GM08714 (cell line): ENCODE results near the gene CLEC18B.
"Not testable (repeated sequence)": the region's sequence is repeated elsewhere in the genome, so short reads cannot be mapped to it uniquely, and the experiment has no call there.

Experiments used
- H3K4me3 ChIP-seq: fragments of 200-500 bp; sonication (Bioruptor generic); 2 replicates; pipeline ENCODE4 v1.5.1; 2014; ENCODE audit warnings: mild to moderate bottlenecking, low read length, inconsistent platforms
- ZNF274 ChIP-seq: IDR thresholded peaks from 2 replicates; pipeline ENCODE4 v1.6.1; 2012; ENCODE audit warnings: mild to moderate bottlenecking, low read depth, low read length

Gene CLEC18B

DNA sequence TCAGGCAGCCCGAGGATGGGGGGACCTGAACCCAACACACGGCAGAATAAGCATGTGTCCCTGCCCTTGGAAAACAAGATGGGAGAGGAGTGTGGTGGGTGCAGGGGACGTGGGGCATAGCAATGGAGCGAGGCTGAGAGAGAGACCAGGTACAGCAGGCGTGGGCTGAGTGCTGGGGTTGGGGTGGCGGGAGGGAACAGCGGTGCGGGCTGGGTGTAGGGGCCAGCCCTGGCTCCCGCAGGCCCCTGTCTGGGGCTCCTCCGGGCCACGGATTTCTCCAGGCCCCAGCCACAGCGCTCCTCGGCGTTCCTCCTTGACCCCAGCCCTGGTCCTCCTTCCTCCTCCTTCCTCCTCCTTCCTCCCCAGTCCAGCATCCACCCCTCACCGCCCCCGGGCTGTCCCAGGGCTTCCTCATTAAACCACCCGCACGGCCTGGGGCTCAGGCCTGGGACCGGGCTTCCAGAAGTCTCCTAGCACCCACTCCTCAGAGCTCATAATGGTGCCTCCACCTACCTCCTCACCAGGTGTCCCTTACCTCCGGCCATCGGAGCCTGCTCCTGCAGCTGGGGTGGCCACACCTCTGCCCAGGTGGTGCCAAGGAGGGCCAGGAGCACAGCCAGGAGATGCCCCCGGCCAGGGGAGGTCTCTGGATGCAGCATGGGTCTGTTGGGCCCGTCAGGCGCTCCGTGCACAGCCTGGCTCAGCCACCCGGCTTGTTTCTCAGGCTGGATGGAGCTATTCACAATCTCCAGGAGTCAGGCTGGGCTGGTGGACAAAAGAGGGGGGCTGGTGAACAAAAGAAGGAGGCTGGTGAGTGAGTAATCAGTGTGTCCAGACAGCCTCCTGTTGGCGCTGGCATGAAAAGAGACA lies at the start of gene CLEC18B:
CLEC18B (minus strand) TSS at position 867 of the 870 bp plus-strand sequence; CDS start at position 659, 208 bp downstream.
- not testable (repeated sequence) for H3K4me3 ChIP-seq

DNA sequence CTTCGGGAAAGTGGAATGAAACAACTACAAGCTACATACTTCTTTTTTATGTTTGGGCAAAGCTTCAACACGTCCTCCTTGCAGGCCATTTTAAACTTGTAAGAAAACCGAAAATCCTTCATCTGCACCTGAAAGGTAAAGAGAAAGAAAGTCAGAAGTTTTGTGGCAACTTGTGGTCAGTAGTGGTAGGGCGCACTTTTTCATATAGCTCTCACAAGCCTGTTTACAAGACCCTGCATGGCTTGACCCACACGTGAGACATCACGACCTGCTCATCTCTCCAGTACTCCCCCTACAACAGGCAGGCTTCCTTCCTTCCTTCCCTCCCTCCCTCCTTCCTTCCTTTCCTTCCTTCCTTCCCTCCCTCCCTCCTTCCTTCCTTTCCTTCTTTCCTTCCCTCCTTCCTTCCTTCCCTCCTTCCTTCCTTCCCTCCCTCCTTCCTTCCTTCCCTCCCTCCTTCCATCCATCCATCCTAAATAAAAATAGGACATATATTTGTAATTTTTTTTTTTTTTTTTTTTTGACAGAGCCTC lies 48.7 kb upstream of the CLEC18B start:
- no peak overlapping the region for H3K4me3 ChIP-seq
- TF ChIP-seq ZNF274 = no peak

DNA sequence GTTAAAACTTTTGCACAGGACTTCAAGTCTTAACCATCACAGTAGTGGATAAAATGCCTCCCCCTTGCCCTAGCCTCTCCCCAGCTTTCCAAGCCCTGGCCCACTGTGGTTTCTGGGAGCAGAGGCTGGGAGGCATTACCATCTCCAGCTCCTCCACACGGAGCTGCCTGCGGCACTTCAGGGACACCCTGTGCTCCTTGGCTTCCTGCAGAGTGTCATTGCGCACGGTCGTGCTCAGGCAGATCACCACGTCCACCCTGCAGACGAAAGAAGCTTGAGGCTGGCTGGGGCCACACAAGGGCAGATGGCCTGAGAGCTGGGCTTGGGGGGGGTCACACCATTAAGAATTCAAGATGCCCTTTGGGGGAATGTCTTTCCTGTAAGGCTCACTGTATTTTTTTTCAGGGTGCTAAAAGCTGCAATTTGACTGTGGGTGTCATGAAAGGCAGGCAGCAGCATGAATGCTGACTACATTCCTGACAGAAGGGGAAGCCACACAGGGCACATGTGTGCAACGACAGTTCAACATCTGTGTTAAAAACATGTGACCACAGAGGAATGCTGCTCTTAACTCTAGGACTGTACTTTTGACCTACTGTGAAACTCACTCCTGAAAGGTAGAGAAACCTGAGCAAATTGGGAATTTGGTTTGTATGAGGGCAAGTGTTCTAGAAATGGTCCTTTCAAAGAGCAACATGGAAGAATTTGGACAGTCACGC lies 47.7 kb upstream of the CLEC18B start:
- no peak overlapping the region for H3K4me3 ChIP-seq
- TF ChIP-seq ZNF274 = no peak

DNA sequence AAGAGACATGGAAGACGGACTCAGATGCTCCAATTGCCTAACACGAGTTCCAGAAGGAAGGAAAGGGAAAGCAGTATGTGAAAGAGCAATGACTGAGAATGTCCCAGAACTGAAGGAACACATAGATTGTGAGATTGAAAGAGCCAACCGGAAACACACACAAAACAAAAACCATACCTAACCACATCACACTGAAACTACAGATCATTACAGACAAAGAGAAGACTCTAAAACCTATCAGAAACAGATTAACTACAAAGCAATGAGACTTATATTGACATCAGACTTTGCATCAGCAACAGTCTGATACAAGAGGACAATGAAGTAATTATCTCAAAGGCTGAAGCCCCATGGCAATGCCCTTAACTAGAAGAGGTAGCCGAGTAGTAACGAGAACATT lies 45.6 kb upstream of the CLEC18B start:
- no peak overlapping the region for H3K4me3 ChIP-seq
- TF ChIP-seq ZNF274 = no peak

DNA sequence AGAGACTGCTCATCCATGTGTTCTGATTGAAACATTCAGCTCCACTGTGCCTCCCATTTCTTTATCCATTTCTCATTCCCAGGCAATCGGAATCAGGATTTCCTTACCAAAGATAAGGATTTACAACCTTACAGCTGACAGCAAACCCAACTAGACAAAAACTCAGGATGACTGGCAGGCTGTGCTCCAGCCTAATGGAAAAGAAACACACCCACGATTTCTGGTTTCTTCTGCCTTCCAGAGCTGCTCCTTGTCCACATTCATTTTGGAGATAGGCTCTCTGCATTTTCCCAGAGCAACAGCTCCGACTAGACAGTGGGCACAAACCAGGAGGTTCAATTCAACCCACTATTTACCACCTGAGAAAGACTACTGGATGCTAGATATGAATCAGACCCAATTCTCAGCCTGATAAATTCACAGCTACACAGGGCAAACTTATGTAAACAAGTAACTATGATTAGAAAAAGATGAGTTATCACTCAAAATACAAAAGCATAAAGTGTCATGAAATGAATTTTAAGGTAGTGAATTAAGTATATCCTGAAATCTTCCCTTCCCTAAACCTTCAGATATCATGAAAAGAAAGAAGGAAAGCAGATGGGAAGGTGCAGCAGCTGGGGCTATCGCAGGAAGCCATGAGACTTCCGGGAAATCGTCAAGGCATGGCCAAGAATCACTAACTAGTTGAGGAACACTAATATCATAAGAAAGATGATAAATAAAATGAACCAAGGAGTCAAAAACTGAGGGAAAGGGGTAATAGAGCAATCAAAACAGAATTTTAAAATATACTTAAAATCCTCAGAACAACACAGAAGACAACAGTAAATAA lies 44.8 kb upstream of the CLEC18B start:
- no peak for TF ChIP-seq ZNF274
- H3K4me3 ChIP-seq = no peak overlapping the region

DNA sequence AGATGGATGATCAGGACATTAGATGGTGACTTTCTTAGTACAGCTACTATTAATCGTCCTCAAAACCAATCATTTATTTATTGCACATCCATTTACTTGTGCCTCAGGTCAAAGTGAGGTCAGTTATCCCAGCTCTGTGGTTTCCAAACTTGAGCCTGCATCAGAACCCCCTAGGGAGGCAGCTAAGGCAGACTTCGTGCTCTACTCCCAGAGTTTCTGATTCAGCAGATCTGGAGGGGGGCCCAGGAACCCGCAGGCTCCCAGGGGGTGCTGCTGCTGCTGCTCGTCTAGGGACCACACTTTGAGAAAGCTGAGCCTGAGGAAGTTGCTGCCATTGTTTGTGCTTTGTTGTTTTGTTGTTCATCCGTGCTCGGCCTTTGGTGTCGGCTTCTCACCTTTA lies 44.0 kb upstream of the CLEC18B start:
- TF ChIP-seq ZNF274 = no peak

DNA sequence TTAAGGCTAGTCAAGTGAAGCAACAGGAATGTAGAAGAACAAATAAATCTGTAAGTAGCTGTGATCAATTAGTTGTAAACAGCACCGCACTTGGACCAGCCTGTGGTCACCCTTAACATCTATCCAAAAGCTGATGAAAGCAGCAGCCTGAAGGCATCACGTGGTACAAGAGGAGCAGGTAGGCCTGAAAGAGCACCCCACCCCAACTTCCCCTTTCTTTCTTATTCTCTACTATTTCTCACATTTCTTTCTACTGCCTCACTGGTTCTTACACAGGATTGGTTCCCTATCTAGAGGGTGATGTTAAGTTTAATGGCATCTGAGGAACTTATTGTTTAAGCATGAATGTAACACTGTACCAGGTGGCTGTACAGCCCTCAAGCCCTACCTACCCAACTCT lies 42.6 kb upstream of the CLEC18B start:
- no peak overlapping the region for H3K4me3 ChIP-seq

More for the DNA sequence above, 44.0 kb upstream of the CLEC18B start:
- no peak overlapping the region for H3K4me3 ChIP-seq

DNA sequence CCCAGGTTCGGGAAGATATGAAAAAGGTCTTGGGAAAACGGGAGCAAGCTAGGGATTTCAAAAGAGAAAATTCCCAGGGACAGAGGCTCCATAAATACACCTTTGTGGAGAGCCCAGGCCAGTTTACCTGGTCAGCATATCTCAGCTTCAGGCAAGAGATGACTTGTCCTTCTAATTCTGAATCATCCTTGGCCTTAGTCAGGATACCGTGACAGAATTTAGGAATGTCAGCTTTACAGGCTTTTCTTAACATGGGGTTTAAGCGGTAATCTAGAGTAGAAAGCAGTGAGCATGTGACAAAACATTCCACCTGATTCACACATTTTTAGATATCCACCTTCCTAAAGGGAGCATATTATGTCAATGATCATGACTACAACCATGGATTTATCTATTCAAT lies 41.1 kb upstream of the CLEC18B start:
- H3K4me3 ChIP-seq = no peak overlapping the region
- no peak for TF ChIP-seq ZNF274

More for the DNA sequence above, 42.6 kb upstream of the CLEC18B start:
- no peak for TF ChIP-seq ZNF274

DNA sequence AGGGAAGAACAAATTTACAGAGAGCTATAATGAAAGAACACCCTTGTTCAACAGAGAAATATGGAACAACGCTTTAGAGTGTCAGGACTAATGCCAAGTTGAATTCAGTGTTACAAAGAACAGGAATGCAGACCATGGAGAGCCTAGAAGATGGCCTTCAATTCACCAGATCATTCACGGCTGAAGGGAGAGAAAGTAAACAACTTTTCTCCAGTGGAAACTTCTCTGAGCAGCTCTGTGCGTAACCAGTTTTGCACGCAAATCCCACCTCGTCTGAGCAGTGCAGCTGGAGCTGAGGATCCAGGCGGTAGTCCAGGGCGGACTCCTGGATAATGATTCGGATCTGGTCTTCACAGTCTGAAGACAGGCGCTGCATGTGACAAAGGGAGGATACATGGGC lies 40.5 kb upstream of the CLEC18B start:
- no peak overlapping the region for H3K4me3 ChIP-seq
- no peak for TF ChIP-seq ZNF274

DNA sequence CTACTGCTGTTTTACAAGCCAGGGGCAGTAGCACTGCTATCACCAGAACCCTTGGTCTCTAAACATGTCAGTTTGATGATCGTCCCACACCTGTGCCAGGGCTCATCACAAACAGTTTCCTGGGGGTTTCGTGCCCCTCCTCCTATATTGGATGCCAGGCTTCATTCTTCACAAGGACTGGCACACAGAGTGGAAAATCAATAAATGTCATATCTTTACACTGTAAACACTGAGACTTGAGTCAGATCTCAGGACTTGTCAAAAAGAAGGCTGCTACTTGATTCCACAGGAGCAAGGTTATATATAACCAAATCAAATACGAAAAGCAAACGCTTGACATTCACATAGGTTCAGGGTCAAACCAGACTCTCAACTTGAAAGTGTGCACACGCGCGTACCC lies 39.3 kb upstream of the CLEC18B start:
- TF ChIP-seq ZNF274 = no peak
- no peak overlapping the region for H3K4me3 ChIP-seq

DNA sequence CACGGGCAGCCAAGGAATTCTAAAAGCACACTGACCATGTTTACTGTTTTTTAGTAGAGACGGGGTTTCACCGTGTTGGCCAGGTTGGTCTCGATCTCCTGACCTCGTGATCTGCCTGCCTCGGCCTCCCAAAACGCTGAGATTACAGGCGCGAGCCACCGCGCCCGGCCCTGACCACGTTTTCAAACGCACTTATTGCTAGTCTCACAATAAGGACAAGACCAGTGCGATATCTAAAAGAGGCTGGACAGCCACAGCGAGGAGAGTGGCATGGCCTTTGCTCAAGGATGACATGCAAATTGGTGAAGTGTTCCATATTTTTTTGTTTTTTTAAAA lies 35.0 kb upstream of the CLEC18B start:
- no peak for TF ChIP-seq ZNF274

DNA sequence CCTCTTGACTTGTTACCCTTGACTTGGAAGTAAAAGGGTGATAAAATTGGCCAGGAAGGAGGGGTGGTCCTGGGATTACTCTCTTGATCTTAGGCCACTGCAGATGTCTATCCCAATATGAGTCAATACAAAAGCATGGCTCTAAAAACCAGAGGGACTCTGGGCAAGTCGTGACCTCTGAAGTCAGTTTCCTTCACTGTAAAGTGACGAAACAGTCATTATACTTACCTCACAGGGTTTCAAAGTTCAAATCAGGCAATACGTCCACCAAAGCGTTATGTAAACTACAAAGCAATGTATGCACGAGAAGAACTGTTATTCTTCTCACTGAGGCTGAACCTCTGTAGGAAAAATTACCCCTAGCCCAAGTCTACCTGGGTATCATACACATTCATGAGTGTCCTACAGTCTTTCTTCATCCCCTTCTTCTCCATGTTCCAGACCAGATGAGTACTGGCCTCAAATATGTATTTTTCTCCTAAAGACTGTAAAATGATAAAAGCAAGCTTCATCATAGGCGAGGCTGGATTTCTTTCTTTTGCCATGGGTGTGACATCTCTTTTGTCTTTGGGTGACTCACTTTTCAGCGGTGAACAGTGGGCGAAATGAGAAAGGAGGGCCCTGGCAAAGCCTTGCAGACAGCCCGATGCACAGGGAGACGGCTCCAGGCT lies 34.5 kb upstream of the CLEC18B start:
- no peak for TF ChIP-seq ZNF274
- no peak overlapping the region for H3K4me3 ChIP-seq

More for the DNA sequence above, 35.0 kb upstream of the CLEC18B start:
- H3K4me3 ChIP-seq = no peak overlapping the region

DNA sequence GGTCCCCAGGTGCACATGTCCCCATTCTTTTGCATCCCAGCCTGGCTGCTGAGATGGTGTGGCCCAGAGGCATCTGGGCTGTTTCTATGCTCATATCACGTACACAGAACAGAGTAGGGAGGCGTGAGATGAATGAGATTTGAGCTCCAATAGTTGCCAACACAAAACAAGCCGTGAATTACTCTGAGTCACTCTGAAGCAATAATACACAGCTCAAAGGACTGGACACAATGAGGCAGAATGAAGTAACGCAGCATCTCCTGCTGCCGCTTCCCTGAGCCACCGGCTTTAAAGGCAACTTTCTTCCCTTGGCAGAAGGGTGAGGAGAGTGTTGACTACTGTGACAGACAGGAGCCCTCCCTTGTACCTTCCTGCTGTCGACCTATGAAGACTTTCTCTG lies 33.9 kb upstream of the CLEC18B start:
- TF ChIP-seq ZNF274 = no peak
- no peak overlapping the region for H3K4me3 ChIP-seq

DNA sequence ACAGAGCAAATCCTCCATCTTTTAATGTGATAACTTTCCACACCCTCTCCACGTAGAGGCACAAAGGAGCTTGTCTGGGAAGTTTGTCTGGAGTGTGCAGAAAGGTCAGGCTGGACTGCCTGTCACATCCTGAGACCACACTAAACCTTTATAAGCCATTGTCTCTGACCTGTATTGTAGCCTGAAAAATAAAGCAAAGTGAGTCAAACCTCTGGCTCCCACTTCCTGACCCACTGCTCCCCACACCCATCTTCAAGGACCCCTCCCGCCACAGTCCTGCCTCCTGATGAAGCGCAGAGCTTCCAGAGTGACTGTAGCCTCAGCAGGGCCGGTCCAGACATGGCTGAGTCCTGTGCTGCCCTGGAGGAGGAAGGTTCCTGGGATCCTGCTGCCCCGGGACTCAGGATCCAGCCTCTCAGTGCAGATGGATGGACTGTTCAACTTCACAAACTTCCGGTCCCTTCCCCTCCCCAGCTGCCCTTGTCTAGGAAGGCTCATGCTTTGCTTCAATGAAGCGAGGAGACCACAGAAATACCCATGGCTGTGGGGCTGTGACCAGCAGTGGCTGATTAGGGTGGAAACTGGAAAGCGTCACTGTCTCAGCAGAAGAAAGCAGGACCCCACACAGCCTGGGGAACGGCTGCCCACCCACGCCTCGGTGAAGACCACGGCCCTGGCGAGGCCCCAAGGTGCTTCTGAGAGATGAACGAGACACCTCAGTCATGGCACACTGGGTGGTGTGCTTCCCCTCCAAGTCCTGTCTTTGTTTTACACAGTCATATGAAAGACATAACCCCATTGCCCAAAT lies 30.9 kb upstream of the CLEC18B start:
- no peak overlapping the region for H3K4me3 ChIP-seq
- no peak for TF ChIP-seq ZNF274
